Femur (tissue), 1 donor: Measurements from ENCODE around the gene S100A4.

Experiments
- DNase-seq: peaks from one replicate; pipeline ENCODE4 v3.0.0-alpha.2; 2017

Gene S100A4

GRCh38 chr1:153546796-153547559 is 1.4 kb upstream of the S100A4 start:
- DNase-seq, result no peak

- no peak for DNase-seq
Measured at GRCh38 chr1:153546371-153546770, 765 bp upstream of the S100A4 start.

GRCh38 chr1:153544453-153545066 is 1.0 kb downstream of the S100A4 start:
- DNase-seq, result peak; percentile 24

GRCh38 chr1:153543736-153544135 is 1.9 kb downstream of the S100A4 start:
- no peak for DNase-seq

GRCh38 chr1:153542956-153543711 is 2.5 kb downstream of the S100A4 start:
- no peak for DNase-seq

GRCh38 chr1:153541641-153542590 is 3.7 kb downstream of the S100A4 start:
- DNase-seq, result no peak

GRCh38 chr1:153540394-153541361 is 4.9 kb downstream of the S100A4 start, which contains the start of gene S100A5:
Gene S100A5, minus strand, starts transcription at chr1:153540934. Its CDS starts 743 bp downstream, at chr1:153540191.
- DNase-seq, result peak; percentile 29

GRCh38 chr1:153539395-153540093 is 6.1 kb downstream of the S100A4 start:
- no peak for DNase-seq

- DNase-seq, result no peak
Measured at GRCh38 chr1:153538315-153538821, 7.2 kb downstream of the S100A4 start.

GRCh38 chr1:153537376-153537730 is 8.3 kb downstream of the S100A4 start:
- no peak for DNase-seq

GRCh38 chr1:153536671-153537375 is 8.8 kb downstream of the S100A4 start:
- DNase-seq, result no peak

- DNase-seq, result peak; percentile 89
Measured at GRCh38 chr1:153536012-153536670, 9.5 kb downstream of the S100A4 start.

- DNase-seq, result peak; percentile 59
Measured at GRCh38 chr1:153535242-153536011, 10.2 kb downstream of the S100A4 start, which contains the start of gene S100A6. Gene S100A6, minus strand, starts transcription at chr1:153535991. Its CDS starts 652 bp downstream, at chr1:153535339.

GRCh38 chr1:153534925-153535241 is 10.7 kb downstream of the S100A4 start:
- DNase-seq, result no peak

- no peak for DNase-seq
Measured at GRCh38 chr1:153534226-153534924, 11.2 kb downstream of the S100A4 start.

GRCh38 chr1:153533689-153534201 is 11.9 kb downstream of the S100A4 start:
- peak; percentile 56 for DNase-seq
